ENCODE data around the gene IL13. TPM values are rescaled to one million over a fixed set of nuclear protein-coding genes. Genes with fewer than 3 reads are reported as not detected.

The IL13 gene
- polyA plus RNA-seq, 1 donor (not counting 4 experiments of a cell fraction or from before 2014, with no cell fraction given), result not detected

- no peak overlapping the region for H3K27ac ChIP-seq (ENCODE audit: control insufficient read depth, insufficient read depth, low read length)
- DNase-seq (ENCODE audit: low read depth, low spot score) (peak; percentile 7), FAIRE-seq (peak; percentile 46)
- H3K9me3 ChIP-seq (ENCODE audit: control insufficient read depth, low read depth, low read length), result no peaks in the 10 kb centered on the region
- no peaks in the 10 kb centered on the region for H3K27me3 ChIP-seq (ENCODE audit: control insufficient read depth, extremely low read depth, insufficient read depth, low read length)
- no peak overlapping the region for H2AFZ ChIP-seq (ENCODE audit: control insufficient read depth, low read length)
- H3K4me1 ChIP-seq (ENCODE audit: control insufficient read depth, extremely low read depth, insufficient read depth, low read length), result peaks cover 24% of the 10 kb centered on the region
- H3K4me2 ChIP-seq (ENCODE audit: control insufficient read depth, extremely low read depth, insufficient read depth, low read depth, low read length), result no peak overlapping the region
- H4K20me1 ChIP-seq (ENCODE audit: control insufficient read depth, extremely low read depth, insufficient read depth, low read length), result no peaks in the 10 kb centered on the region
- no peaks in the 10 kb centered on the region for H3K36me3 ChIP-seq (ENCODE audit: control insufficient read depth in 2 of 2, extremely low read depth in 1 of 2, insufficient read depth in 2 of 2, low read length in 2 of 2)
- no peak for TF ChIP-seq EZH2 (IDR thresholded peaks at IDR 0.05; ENCODE audit: low read length)
- peak in 1 of 3 experiments; percentile 32 for TF ChIP-seq CTCF (optimal IDR thresholded peaks at IDR 0.05 in 1 of 3, IDR thresholded peaks at IDR 0.05 in 1 of 3, conservative IDR thresholded peaks at IDR 0.05 in 1 of 3; ENCODE audit: extremely low read depth in 1 of 3, insufficient read depth in 2 of 3, low read length in 3 of 3)
- H3K9me1 ChIP-seq (ENCODE audit: control insufficient read depth, extremely low read depth, insufficient read depth, low read length), result no peaks in the 10 kb centered on the region
- dilution Hi-C loops (cut with MboI; ENCODE audit: extremely low pct_ligation_motif_present, low sequenced_read_pairs), result no loop called here
- no peak overlapping the region for H3K4me3 ChIP-seq (ENCODE audit: control insufficient read depth in 2 of 3, extremely low read depth in 1 of 3, insufficient read depth in 2 of 3, low read depth in 1 of 3, low read length in 3 of 3)
- H3K79me2 ChIP-seq (ENCODE audit: control insufficient read depth, insufficient read depth, low read length), result no peaks in the 10 kb centered on the region
- H3K9ac ChIP-seq (ENCODE audit: control insufficient read depth, extremely low read depth, insufficient read depth, low read length), result no peak overlapping the region
Measured at GRCh38 chr5:132677191-132677590, 19.2 kb downstream of the IL13 start.

- H3K36me3 ChIP-seq (ENCODE audit: control insufficient read depth in 2 of 2, extremely low read depth in 1 of 2, insufficient read depth in 2 of 2, low read length in 2 of 2), result no peaks in the 10 kb centered on the region
- H3K4me3 ChIP-seq (ENCODE audit: control insufficient read depth in 2 of 3, extremely low read depth in 1 of 3, insufficient read depth in 2 of 3, low read depth in 1 of 3, low read length in 3 of 3), result no peak overlapping the region
- H3K9ac ChIP-seq (ENCODE audit: control insufficient read depth, extremely low read depth, insufficient read depth, low read length), result no peak overlapping the region
- H3K27me3 ChIP-seq (ENCODE audit: control insufficient read depth, extremely low read depth, insufficient read depth, low read length), result no peaks in the 10 kb centered on the region
- DNase-seq (ENCODE audit: low read depth, low spot score) (no peak), FAIRE-seq (no peak)
- no peaks in the 10 kb centered on the region for H3K79me2 ChIP-seq (ENCODE audit: control insufficient read depth, insufficient read depth, low read length)
- peaks cover 24% of the 10 kb centered on the region for H3K4me1 ChIP-seq (ENCODE audit: control insufficient read depth, extremely low read depth, insufficient read depth, low read length)
- H3K9me1 ChIP-seq (ENCODE audit: control insufficient read depth, extremely low read depth, insufficient read depth, low read length), result no peaks in the 10 kb centered on the region
- H3K9me3 ChIP-seq (ENCODE audit: control insufficient read depth, low read depth, low read length), result no peaks in the 10 kb centered on the region
- TF ChIP-seq CTCF (optimal IDR thresholded peaks at IDR 0.05 in 1 of 3, IDR thresholded peaks at IDR 0.05 in 1 of 3, conservative IDR thresholded peaks at IDR 0.05 in 1 of 3; ENCODE audit: extremely low read depth in 1 of 3, insufficient read depth in 2 of 3, low read length in 3 of 3) (no peak), EZH2 (IDR thresholded peaks at IDR 0.05; ENCODE audit: low read length) (no peak)
- dilution Hi-C loops (cut with MboI; ENCODE audit: extremely low pct_ligation_motif_present, low sequenced_read_pairs), result no loop called here
- H2AFZ ChIP-seq (ENCODE audit: control insufficient read depth, low read length), result no peak overlapping the region
- no peak overlapping the region for H3K27ac ChIP-seq (ENCODE audit: control insufficient read depth, insufficient read depth, low read length)
- no peaks in the 10 kb centered on the region for H4K20me1 ChIP-seq (ENCODE audit: control insufficient read depth, extremely low read depth, insufficient read depth, low read length)
- no peak overlapping the region for H3K4me2 ChIP-seq (ENCODE audit: control insufficient read depth, extremely low read depth, insufficient read depth, low read depth, low read length)
Measured at GRCh38 chr5:132677682-132678400, 19.9 kb downstream of the IL13 start.

Data from keratinocyte (primary cell).